GM21825 (cell line): Measurements from ENCODE around the gene SNRPA.
"Not testable (repeated sequence)": the region's sequence is repeated elsewhere in the genome, so short reads cannot be mapped to it uniquely, and the experiment has no call there.

Source experiments
- ATAC-seq: cut with Tn5 transposase; IDR thresholded peaks from one replicate; pipeline ENCODE4 v1.9.1; 2021; ENCODE audit warnings: mild to moderate bottlenecking, moderate library complexity; ENCODE audit not compliant: unreplicated experiment

The SNRPA gene

DNA sequence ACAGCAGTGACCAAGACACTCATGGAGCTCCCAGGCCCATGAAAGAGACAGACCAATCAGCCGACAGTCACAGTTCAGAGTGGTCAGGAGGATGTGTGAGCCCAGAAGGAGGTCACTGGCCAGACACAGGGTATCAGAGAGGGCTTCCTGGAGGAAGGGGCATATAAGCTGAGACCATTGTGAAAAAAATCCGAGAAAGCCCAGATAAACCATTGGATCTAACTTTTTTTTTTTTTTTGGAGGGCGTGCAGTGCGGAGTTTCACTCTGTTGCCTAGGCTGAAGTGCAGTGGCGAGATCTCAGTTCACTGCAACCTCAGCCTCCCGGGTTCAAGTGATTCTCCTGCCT lies 29.9 kb upstream of the SNRPA start:
- no peak for ATAC-seq

DNA sequence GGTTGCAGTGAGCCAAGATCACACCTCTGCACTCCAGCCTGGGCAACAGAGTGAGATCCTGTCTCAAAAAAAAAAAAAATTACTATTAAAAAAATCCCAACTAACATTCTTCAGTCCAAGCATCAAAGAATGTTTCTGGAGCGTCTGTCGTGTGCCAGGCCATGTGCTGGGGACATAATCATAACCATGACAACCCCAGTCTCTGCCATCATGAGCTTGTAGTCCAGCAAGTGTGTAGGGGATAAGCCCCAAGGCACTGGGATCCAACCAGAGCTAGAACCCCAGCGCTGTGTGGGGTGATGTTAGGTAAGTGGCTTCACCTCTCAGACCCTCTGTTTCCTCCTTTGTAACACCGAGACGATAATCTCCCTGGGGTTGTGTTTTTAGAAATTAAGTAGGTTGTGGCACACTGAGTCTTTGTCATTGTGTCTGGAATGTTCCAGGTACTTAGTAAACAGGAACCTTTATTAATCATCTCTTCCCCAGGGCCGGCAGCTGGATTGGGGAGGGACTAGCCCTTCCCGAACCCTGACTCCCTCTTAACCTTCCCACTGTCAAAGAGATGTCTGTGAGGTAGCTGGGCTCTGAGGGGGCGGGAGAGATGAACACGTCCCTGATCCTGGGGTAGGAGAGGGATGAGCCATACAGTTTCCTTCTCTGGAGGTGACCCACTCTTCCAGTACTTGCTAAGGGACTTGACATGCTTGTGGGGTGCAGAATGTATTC lies 28.9 kb upstream of the SNRPA start:
- ATAC-seq = no peak

DNA sequence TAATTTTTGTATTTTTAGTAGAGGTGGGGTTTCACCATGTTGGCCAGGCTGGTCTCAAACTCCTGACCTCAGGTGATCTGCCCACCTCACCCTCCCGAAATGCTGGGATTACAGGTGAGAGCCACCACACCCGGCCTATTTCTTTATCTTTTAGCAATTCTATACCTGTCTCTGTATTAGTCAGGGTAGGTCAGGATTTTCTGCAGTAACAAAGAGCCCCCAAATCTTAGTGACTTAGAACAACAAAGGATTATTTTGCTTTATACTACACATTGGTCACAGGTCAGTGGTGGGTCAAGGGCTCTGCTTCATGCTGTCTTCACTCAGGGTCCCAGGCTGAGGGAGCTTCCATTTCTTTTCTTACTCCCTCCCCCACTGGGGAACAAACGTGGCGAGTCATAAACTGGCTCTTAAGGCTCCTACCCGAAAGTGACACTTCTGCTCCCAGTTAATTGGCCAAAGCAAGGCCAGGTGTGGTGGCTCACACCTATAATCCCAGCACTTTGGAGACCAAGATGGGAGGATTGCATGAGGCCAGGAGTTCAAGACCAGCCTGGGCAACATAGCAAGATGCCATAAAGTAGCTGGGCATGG lies 27.2 kb upstream of the SNRPA start:
- ATAC-seq = no peak

DNA sequence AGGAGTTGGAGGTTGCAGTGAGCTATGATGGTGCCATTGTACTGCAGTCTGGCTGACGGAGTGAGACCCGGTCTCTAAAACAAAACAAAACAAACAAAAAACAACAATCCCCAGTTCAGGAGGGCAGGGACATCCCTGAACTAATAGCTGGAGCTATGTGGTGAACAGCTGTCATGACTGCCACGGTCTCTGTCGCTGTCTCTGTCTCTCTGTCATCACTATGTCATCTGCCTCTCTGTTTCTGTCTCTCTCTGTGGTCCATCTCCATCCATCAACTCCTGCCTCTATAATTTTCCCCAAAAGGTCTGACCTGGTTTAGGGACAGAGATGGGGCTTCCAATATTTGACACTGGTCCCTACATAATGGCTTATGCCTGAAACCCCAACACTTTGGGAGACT lies 26.7 kb upstream of the SNRPA start:
- ATAC-seq = no peak

DNA sequence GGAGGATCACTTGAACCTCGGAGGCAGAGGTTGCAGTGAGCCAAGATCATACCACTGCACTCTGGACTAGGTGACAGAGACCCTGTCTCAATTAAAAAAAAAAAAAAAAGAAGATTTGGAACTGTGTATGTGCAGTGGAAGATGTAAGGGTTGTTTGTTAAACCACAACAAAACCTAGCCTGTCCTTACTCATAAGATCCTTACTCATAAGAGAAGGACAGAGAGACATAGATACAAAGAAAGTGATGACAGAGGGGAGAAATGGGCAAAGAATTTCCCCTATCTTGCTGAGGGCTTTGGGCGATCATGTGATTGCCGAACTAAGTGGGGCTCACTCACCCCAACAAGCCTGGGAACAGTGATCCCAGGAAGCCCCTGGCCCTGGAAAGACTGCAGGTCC lies 26.1 kb upstream of the SNRPA start:
- ATAC-seq = no peak

DNA sequence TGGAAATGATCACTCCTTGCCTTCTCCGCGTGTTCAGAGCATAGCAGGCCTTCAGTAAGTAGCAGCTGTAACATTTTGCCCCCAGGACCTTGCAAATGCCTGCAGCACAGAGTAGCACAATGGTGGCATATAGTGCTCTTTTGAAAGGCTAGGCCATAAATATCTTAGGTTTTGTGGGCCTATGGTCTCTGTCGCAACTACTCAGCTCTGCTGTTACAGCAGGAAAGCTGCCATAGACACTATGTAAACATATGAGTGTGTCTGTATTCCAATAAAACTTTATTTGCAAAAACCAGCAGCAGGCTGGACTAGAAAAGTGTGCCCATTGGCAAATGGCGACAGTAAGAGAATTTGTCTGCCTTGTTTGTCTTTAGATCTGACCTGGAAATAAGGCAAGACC lies 24.7 kb upstream of the SNRPA start:
- no peak for ATAC-seq

DNA sequence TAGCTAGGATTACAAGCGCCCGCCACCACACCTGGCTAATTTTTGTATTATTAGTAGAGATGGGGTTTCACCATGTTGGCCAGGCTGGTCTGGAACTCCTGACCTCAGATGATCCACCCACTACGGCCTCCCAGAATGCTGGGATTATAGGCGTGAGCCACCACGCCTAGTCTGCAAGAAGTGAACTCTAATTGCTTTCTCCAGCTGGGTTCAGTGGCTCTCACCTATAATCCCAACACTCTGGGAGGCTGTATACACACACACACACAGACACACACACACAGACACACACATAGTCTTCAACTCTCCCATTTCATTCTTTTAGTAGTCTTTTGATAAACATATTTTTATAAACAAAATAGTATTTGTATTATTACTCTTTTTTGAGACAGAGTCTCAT lies 20.9 kb upstream of the SNRPA start:
- not testable (repeated sequence) for ATAC-seq

DNA sequence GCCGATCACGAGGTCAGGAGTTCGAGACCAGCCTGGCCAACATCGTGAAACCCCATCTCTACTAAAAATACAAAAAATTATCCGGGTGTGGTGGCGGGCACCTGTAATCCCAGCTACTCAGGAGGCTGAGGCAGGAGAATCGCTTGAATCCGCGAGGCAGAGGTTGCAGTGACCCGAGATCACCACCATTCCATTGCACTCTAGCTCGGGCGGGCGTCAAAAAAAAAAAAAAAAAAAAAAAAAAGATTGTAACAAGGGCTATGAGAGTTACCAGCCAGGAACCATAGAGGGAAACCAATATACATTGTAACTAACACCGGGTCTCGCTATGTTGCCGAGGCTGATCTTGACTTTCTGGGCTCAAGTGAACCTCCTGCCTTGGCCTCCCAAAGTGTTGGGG lies 18.7 kb upstream of the SNRPA start:
- ATAC-seq = not testable (repeated sequence)

DNA sequence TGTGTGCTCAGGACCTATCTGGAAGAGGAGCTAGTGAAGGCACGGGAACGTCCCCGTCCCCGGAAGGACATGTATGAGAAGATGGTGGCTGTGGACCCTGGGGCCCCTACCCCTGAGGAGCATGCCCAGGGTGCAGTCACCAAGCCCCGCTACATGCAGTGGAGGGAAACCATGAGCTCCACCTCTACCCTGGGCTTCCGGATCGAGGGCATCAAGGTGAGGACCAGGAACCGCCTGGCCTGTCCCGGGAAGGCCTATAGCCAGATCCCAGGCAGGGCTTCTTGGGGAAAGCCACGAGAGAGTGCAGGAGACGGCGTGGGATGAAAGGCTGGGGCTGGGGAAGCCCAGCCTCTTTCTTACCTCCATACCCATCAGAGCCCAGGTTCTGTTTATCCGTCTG lies 17.9 kb upstream of the SNRPA start:
- ATAC-seq = no peak

DNA sequence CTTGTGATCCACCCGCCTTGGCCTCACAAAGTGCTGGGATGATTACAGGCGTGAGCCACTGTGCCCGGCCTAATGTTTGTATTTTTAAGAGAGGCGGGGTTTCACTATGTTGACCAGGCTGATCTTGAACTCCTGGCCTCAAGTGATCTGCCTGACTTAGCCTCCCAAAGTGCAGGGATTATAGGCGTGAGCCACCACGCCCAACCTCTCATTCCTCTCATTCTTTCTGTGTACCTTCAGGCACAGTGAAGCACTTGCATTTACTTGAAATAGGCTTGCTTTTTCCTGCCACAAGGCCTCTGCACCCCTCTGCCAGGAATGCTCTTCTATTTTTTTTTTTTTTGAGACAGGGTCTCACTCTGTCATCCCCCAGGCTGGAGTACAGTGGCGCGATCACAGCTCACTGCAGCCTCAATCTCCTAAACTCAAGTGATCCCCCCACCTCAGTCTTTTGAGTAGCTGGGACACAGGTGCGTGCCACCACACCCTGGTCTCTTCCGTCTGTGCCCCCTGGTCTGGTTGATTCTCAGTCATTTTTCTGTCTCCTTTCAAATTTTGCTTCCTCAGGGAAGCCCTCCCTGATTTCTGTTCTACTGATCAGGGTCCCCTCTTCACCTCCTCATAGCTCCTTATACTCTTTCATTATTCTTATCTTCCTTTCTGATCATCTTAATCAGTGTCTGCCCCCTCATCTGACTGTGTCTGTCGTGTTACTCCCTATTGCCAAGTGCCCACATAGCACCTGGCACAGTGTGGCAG lies 15.8 kb upstream of the SNRPA start:
- no peak for ATAC-seq

DNA sequence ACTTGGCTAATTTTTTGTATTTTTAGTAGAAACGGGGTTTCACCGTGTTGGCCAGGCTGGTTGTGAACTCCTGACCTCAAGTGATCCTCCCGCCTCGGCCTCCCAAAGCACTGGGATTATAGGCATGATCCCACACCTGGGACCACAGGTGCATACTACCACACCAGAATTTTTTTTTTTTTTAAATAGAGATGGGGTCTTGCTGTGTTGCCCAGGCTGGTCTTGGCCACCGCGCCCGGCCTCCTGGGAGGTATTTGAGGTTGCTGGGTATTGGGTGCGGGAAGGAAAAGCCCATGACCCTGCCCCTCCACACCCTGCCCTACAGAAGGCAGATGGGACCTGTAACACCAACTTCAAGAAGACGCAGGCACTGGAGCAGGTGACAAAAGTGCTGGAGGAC lies 14.3 kb upstream of the SNRPA start:
- ATAC-seq = no peak

DNA sequence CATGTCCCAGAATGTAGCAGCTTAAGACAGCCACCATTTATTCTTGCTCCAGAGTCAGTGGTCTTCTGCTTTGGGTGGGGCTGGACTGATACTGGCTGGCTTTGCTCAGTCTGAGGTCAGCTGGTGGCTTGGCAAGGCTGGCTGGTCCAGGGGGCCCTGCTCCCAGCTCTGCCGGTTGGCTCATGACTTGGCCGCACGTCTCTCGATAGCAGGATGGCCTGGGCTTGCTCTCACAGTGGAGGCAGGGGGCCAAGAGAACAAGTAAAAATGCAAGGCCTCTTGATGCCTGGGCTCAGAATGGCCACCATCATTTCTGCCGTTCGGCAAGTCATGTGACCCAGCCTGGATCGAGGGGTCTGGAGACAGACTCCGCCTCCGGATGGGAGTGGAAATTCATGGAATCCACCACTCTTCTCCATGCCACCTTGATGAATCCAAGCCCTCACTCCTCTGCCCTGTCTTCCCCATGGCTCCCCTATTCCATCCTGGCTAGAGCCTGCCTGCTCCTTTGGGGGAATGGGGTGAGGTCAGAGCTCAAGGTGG lies 13.8 kb upstream of the SNRPA start:
- ATAC-seq = no peak

DNA sequence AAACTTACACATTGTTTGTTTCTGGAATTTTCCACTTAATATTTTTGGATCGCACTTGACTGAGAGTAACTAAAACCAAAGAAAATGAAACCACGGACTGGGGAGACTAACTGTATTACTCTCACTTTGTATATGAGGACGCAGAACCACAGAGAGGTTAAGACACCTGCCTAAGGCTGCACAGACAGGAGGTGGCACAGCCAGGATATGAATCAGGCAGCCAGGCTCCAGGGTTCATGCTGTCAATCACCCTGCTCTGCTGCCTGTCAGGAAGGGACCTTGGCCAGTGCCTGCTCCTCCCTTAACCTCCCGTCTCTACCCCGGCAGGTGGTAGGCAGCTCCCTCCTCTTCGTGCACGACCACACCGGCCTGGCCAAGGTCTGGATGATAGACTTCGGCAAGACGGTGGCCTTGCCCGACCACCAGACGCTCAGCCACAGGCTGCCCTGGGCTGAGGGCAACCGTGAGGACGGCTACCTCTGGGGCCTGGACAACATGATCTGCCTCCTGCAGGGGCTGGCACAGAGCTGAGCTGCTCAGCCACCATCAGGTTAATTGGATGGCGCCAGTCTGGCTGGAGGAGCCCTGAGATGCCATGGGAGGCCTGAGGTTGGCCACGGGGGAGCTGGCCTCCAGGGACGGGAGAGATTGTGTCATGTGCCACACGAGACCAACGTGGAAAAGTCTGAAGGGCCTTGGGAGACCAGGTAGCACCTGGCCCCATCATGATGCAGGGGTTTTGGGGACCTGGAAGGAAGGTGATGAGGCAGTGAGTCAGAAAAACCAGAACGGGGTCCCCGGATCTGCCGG lies 11.8 kb upstream of the SNRPA start:
- ATAC-seq = no peak

DNA sequence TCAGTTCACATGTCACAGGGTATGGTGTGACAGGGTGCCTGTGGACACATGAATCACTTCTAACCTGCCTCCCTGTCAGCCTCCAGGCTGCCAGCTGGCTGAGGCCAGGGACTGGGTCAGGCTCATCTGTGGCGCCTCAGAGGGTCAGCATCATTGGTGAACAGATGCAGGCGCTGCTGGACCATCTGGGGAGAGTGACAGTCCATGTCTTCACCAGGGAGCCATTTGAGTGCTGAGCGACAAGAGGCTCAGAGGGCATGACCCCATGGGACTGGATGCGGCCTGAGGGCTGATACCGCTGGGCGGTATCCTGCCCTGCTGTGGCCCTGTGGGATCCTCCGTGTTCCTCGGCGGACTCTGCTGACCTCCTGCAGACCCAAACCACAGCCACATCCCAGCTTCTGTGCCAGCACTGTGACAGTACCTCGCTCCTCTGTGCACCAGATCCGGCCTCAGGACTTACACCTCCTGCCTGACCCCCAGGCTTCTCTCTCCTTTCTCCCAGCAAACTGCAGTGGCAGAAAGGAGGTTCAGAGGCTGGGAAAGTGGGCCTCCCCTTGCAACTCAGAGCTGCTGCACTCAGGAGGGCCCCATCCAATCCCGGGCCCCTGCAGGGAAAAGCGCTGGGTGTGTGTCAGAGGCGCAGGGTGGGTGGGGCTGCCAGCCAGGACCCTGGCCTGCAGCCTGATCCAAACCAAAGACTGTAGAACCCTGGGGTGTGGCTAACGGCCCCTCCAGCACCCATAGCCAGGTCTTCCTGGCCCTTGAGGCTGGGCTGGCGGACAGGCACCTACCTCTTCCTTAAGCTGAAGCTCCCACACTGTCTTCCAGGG lies 10.9 kb upstream of the SNRPA start:
- no peak for ATAC-seq

DNA sequence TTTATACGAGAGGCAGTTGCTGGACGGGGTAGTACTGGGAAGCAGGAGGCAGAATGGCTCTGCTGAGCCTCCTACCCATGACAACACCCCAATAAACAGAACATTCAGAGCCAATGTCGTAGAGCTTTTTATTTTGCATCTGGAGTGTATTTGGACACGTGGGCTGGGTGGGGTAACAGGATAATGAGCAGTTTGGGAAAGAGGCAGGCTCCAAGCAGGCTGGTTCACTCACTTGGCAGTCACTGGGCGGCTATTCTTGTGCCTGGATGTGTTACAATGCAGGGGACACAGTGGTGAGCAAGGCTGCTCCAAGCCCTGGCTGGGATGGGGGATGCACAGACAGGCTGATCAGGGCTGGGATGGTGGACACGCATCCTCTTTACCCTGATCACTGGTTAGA lies 10.3 kb upstream of the SNRPA start:
- no peak for ATAC-seq

DNA sequence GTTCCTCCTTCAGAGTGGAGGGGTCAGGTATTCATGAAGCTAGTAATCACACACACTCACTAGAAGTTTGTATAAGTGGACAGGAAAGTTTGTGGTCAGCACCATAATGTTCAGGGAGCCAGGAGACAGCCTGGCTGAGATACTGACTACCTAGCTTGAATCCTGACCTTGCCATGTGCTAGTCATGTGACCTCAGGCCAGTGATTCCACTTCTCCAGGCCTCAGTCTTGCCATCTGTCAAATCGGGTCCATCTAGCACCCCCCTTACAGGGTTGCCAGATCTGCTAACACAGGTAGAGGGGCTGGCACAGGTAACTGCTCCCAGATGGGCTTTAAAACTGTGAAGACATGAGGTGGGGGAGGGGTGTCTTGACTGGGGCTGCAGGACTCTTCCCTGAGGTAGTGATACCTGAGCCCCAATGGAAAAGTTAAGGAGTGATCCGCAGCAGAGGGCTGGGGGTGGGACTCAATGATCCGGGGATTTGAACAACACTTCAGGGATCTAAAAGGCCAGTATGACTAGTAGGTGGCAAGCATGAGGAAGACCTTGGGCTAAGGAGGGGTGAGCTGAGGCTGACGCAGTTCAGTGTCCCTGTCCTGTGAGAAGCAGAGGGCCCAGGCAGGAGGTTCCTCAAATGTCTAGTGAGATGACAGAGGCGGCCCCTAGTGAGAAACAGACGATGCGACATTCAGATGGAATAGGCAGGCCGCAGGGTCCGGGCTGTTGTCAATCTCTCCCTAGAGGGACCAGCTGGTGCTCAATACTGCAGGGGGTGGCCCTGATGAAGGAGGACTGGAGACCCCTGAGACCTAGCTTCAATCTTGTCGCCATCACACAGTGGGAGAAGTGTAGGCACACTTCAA lies 9.2 kb upstream of the SNRPA start:
- ATAC-seq = no peak

DNA sequence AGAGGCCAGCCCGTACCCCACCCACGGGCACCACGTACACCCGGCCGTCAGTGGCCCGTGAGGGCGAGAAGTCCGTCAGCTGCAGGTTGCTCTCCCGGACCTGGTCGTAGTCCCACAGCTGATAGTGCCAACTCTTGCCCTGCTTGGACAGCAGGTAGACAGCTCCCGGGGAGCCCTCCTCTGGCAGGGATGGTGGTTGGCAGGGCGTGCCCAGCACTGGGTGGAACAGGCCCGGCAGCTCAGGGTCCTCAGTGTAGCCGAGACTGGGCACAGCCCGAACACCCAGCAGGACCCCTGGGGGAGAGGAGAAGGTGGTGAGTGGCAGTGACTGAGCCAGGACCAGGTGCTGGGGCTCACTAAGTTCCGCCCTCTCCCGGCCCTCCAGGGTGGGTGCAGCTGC lies 8.5 kb upstream of the SNRPA start:
- ATAC-seq = no peak

DNA sequence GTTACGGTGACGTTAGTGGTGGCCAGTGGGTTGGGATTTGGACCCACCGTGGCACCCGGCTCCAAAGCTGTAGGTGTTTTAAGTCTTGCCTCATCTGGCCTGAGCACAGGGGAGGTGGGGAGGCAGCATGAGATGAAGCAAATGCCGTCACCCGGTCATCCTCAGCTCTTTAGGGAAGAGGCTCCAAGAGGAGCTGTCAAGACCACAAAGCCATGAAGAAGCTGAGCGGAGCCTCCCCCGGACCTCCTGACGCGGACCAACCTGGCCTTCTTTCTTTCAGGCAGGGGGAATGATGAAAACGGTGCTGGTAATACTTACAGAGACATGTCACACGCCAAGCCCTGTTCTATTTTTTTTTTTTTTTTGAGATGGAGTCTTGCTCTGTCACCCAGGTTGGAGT lies 8.1 kb upstream of the SNRPA start:
- no peak for ATAC-seq

DNA sequence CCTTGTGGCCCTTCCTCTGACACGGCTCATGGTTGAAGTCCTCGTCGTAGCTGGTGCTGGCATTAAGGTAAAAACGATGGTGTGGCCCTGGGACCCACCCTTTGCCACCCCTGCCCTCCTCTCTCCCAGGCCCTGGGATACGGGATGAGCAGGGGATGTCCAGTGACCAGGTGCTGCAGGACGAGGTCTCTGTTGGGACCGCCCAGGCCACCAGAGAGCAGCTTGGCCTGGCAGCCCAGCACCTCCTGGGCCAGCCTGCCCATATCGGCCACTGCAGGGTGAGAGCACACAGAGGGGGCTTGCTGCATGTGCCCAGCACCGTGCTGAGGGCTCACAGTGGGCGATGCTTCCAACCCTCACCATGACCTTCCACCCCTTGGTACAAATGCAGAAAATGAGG lies 7.1 kb upstream of the SNRPA start:
- no peak for ATAC-seq
